GM19397 (cell line): Measurements from ENCODE around the gene HTR1B.
A peak's percentile ranks its signal among the peaks of the same experiment; 100 is the strongest.

Experiments used
- ATAC-seq: cut with Tn5 transposase; IDR thresholded peaks from one replicate; pipeline ENCODE4 v1.9.1; 2021; ENCODE audit warnings: mild to moderate bottlenecking, moderate library complexity; ENCODE audit not compliant: unreplicated experiment

The HTR1B gene

DNA sequence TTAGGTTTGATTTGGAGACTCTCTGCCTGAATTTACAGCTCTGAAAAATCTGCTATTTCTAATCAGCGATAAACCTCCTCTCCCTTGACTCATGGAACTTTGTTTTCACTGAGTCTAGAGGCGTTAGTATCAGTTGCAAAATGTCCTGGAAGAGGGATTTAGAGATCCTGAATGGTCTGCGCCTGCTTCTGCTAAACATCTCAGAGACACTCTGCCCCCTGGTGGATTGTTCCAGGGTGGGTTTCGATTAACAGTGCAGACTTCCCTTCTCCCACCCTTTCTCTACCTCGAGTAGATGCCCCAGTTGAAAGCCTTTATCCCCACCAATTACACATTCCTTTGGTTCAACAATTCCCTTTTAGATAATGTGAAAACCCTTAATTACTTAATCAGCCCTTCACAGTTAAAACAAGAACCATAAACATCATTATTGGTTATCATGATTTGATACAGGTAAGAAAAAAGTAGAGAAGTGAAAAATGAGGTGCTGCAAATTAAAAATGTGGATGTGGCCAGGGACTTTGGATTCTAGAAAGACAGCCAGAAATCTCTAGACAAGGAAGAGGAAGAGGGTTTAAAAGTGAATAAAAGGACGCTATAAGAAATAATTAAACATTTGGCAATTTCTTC is 5.5 kb downstream of the HTR1B start:
- peak; percentile 79 for ATAC-seq

DNA sequence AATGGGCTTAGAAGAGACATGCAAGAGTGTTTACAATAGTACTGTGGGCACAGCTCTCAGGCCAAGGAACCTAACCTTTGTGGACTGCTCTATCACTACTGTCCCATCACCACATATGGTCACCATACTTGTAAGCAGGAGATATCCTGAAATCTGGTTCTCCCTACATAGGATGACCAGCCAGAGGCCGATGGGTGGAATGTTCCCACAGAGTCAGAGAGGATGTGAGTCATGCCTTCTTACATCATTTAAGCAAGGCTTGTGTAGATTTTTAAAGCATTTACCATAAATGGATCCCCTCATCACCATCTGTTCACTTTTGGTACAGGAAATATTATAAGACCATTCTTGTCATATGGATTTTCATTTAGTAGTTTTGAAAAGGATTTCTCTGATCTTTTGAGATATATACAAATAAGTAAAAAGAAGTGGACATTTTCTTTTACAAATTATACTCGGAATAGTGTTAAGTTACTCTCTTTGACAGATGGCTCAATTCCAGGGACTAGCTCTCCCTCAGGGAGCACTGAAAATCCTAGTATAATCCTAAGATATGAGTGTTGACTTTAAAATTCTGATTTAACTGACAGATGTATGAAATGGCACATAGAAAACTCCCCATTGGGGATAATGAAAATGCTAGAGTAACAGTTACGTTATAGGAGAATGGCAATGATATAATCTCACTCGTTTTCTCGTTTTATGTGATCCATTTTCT is 6.6 kb downstream of the HTR1B start:
- no peak for ATAC-seq

DNA sequence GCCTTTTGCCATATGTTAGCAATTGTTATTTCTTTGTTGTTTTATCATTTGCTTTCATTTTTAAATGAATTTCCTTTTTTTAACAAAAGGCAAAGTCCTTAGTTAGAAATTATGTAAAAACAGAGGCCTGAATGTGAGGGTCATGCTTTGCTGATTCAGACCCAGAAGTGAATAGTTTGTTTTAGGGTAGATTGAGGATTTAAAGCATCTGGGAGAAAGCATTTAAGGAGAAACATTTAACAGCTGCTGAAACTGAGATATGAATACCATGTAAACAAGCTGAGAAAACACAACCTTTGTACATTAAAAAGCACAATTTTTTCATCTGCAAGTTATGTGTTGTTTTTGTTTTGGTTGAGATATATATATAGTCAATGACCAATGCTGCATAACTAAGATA is 8.0 kb downstream of the HTR1B start:
- no peak for ATAC-seq

DNA sequence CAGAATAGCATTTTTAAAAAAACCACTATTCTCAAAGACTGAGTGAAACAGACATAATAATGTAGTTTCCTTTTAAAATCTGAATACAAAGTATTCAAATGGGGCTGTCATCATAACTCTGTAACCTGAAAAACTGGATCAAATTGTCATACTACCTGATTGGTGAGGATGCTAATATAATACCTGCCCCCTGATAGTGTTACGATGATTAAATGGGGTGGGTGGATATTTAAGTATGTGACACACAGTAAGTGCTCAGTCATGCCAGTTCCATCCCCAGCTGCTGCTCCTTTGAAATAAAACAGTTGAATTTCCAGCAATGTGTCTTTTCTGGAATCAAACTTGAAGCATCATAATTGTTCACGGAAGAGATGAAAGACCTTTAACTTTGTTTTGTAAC is 8.9 kb downstream of the HTR1B start:
- ATAC-seq, result no peak

DNA sequence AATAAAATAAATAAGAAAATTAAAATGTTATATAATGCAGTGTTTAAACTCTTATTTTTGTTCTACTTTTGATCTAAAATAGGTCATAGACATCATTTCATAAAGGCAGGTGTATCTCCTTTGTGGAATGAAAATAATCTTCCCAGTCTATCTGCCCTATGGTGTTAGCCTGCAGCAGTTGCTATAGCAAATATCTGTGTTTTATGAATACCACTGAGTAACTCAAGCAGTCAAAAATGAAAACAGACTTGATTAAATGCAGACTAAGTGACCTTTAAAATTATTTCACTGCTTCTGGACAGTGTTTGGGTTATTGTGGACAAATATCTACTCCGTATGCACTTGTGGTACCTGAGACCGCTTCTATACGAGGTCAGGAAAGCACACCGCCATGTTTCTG is 11.8 kb downstream of the HTR1B start:
- ATAC-seq, result no peak

DNA sequence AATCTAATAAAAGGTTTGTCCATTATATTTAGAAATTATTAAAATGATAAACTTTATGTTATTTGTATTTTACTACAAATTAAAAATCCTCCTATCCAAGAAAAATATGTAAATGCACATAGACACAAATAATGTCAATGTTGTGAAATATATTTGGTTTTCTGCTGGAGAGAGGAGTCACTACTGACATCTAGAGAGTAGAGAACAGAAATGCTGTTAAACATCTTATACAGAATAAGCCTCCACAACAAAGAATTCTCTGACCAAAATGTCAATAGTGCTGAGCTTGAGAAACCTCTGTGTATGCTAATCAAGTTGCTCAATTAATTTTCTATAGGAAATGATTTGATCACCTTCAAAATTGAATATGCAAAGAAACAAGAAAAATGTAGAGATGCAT is 12.4 kb downstream of the HTR1B start:
- ATAC-seq, result no peak

DNA sequence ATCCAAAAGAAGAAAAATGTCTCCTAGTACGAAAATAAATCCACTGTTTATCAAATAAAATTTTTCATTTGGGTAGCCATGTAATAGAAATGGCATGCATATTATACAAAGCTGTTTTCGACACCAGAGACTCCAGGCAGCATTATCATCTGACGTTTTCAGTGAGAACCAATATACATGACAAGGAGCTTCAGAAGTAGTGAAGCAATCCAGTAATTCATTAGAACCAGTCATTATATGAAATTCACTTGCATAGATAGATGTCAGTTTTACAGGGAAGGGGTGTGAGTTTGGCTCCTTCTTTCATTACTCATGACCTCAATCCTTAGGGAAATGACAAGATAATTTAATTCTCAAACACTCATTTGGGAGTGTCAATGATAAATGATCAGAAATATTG is 14.7 kb downstream of the HTR1B start:
- no peak for ATAC-seq

DNA sequence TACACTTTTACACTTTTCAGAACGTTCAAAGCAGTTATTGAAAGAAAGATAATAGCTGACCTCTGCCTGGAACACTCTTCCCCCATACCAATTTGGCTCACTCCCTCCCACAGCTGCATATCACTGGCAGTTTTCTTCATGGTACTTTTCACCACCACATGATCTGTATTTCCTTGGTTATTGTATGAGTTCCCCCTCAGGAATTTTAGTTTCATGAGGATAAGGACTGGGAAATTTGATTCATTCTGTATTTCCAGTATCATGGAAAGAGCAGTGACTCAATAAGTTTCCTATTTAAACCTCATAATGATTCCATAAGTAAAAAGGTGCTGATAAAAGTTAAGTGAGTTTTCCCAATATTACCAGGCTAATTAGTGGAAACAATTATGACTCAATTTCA is 16.0 kb downstream of the HTR1B start:
- ATAC-seq, result no peak

DNA sequence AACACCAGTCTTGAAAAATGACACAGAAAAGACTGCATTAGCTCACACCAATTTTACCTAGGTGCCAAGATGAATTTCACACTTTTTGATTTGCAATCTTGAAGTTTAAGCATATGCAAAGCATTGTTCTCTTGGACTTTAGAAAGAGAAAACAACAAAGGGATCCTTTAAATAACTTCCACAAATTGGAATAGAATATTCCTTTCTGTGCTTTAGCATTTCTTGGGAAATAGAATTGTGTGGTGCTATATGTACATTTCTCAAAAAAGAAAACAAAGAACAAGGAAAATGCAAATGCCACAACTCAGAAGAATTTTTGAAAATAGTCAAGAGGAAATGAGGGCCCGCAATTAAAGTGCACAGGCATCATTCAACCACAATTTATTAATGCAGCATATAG is 17.0 kb downstream of the HTR1B start:
- no peak for ATAC-seq

DNA sequence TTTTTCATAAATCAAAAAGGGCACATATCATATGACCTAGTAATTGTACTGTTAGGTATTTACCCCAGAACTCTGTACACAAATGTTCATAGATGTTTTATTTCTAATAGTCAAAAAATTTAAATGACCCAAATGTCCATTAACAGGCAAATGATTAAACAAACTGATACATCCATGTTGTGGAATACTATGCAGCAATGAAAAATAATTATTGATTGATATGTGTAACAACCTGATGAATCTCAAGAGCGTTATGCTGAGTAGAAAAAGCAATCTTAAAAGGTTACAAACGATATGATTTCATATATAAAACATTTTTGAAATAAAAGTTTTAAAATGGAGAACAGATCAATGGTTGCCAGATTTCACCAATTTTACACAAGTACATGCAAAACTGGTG is 18.1 kb downstream of the HTR1B start:
- ATAC-seq, result no peak

DNA sequence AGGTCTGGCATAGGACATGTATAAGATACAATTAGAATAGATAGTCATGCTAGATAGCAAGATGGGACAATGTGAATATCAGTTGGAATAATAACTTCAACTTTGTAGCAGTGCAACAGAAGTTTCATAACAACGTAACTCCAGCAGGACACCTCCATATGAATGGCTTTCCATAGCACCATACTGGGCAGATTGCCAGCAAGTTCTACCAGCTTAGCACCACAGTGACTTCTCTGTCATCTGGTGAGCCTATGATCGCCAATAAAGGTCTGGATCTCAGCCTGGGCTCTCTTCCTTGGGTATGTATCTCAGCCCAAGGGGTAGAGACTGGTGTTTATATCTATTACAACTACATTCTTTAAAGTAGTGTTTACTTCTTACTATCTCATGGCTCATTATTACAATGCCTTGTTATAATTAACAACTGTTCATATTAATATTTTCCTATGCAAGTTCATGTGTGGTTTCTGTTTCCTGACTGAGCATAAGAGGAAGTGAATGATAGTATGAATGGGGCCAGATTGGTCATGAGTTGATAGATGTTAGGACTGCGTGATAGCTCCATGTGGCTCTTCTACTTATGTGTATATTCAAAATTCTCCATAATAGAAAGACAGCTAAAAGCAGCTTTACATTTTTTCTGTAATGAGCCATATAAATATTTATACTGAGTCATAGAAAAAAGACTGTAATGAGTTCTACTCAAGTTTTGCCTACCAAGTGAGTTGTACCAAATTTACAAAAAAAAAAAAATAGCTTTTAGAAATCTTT is 22.9 kb downstream of the HTR1B start:
- ATAC-seq, result no peak

DNA sequence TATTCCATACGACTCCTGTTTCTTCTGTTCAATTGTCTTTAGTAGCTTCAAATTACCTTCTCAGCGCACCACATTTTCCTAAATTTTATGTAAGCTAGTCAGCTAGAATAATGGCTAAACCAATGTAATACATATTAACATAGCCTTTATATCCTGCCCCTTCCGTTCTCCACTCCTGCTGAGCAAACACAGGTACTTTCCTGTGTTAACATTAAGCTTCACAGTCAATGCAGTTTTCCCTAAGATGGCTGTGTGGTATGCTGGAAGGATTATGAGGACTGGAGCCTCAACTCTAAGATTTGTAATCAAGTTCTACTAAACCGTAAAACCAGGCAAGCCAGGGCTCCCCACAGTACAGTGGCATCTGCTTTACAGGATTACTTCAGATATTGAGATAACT is 29.4 kb downstream of the HTR1B start:
- no peak for ATAC-seq

DNA sequence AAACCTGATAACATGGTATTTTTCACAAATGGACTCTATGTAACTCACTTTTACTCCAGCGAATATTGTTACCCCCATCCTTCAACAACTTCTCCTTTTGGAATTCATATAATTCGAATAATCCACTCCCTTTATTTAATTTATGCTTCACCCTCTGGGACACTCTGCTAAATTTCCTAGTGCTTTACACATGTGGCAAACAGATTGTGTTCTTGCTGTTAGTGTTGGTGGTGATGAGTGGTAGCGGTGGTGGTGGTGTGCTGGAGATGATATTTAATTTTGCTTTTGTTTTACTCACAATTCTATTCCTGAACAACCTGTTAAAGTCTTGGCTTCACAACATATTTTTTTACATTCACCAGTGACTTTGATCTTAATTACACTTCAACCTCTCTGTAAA is 32.8 kb downstream of the HTR1B start:
- no peak for ATAC-seq

DNA sequence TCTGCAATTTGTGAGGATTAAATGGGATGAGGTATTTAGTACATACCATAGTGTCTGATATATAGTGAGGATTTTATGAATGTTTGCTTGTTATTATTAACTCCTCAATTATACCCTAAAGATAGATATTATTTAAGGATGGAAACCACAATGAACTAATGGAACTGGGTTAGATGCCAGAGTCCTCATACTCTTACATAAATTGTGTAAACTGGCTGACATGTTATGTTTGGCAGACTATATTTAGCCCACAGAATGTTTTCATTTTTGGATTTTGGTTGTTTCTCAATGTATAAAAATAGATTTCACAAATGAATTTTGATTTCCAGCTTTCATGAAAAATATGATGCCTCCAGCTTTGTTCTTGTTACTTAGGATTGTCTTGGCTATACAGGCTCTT is 37.6 kb downstream of the HTR1B start:
- no peak for ATAC-seq

DNA sequence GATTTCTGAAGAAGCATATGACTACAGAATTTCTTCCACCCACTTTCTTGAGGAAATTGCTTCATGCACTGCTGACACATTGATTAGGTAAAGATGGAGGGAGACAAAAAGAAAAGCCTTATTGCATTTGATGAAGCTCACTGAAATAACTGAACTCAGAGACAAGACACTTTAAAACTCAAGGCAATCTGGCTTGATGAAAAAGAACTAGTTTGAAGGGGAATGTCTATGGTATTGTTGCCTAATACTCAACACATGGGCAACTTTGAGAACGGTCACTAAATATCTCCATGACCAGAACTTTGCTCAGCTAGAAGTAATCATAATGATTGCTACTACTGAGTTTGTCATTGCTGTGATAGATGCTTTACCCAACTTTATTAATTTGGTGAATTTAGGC is 38.1 kb downstream of the HTR1B start:
- ATAC-seq, result no peak

DNA sequence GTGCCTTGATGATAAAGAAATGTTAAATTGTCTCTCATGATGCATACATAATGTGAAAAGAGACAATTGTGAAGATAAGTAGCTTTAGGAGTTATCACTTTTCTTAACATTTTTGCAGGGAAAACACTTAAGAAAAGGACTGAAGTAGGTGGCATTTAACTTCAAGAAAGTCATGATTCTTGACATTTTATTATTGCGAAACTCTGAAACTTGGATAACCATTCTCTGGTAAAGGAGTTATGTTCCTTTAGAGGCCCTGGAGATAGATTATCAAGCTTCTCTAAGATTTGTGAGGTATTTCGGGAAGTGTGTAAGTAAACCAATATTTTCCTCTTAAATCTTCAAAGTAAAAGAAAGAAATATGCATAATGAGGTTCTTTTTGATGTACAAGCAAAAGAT is 38.5 kb downstream of the HTR1B start:
- no peak for ATAC-seq

DNA sequence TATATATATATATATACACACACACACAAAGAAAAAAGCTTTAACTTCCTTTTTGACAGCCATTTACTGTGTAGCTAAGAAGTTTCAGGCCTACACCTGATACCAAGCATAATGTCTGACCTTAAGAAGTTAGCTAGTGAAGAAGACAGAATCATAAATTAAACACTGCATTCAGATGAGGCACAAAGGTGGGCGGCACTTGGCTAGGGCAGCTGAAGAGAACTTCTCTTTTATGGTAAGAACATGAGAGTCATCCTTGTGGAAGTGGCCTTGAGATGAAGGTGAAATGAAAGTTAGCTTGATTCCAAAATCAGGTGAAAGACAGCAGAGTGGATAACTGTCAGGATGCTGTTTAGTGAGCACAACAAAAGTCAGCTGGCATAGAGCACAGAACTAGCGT is 46.5 kb downstream of the HTR1B start:
- no peak for ATAC-seq

DNA sequence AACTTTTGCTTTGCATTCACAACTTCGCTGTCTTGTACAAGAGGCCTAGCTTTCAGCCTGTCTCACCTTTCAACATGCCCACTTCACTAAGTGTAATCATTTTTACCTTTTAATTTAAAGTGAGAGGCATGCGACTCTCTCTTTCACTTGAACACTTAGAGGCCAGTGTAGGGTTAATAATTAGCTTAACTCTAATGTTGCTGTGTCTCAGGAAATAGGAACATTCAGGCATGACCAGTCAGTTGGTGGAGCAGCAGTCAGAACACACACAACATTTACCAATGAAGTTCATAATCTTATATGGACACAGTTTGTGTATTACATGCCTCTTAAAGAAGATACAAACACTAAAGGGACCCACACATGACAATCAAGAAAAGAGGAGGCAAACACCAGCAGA is 47.6 kb downstream of the HTR1B start:
- ATAC-seq, result peak; percentile 73
